ENCODE data around the gene CD83.

DNA sequence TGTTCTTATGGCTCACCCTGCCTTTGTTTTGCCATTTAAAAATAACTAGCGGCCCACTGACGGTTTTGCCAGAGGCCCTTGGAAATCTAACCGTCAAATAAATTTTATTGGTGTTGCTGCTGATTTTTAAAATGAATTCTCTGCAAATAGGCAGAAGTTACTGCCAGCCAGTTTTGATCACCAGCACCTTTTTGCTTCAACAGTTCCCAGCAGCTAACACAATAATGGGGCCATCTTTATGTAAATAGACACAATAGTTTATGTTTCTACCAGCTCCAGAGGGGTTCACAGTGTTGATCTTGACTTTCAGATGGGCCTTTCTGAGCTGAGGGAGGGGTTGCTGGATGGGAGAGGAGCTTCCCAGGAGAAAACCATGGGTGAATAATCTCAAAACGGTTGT is 11.2 kb downstream of the CD83 start:
- no peak for TF ChIP-seq ZNF121 (CRISPR knock-in tag; IDR thresholded peaks at IDR 0.05)
- TF ChIP-seq, protein P1, sequence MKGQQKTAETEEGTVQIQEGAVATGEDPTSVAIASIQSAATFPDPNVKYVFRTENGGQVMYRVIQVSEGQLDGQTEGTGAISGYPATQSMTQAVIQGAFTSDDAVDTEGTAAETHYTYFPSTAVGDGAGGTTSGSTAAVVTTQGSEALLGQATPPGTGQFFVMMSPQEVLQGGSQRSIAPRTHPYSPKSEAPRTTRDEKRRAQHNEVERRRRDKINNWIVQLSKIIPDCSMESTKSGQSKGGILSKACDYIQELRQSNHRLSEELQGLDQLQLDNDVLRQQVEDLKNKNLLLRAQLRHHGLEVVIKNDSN (CRISPR knock-in tag; IDR thresholded peaks at IDR 0.05) = no peak
- TF ChIP-seq, protein P2, sequence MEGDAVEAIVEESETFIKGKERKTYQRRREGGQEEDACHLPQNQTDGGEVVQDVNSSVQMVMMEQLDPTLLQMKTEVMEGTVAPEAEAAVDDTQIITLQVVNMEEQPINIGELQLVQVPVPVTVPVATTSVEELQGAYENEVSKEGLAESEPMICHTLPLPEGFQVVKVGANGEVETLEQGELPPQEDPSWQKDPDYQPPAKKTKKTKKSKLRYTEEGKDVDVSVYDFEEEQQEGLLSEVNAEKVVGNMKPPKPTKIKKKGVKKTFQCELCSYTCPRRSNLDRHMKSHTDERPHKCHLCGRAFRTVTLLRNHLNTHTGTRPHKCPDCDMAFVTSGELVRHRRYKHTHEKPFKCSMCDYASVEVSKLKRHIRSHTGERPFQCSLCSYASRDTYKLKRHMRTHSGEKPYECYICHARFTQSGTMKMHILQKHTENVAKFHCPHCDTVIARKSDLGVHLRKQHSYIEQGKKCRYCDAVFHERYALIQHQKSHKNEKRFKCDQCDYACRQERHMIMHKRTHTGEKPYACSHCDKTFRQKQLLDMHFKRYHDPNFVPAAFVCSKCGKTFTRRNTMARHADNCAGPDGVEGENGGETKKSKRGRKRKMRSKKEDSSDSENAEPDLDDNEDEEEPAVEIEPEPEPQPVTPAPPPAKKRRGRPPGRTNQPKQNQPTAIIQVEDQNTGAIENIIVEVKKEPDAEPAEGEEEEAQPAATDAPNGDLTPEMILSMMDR (IDR thresholded peaks at IDR 0.05) = no peak
- TF ChIP-seq CREB1 (CRISPR knock-in tag; IDR thresholded peaks at IDR 0.05) = no peak
- no peak for TF ChIP-seq ELF4 (CRISPR knock-in tag; IDR thresholded peaks at IDR 0.05; ENCODE audit: low read depth)
- TF ChIP-seq, protein P3, sequence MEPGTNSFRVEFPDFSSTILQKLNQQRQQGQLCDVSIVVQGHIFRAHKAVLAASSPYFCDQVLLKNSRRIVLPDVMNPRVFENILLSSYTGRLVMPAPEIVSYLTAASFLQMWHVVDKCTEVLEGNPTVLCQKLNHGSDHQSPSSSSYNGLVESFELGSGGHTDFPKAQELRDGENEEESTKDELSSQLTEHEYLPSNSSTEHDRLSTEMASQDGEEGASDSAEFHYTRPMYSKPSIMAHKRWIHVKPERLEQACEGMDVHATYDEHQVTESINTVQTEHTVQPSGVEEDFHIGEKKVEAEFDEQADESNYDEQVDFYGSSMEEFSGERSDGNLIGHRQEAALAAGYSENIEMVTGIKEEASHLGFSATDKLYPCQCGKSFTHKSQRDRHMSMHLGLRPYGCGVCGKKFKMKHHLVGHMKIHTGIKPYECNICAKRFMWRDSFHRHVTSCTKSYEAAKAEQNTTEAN (CRISPR knock-in tag; IDR thresholded peaks at IDR 0.05) = no peak
- TF ChIP-seq, protein P4, sequence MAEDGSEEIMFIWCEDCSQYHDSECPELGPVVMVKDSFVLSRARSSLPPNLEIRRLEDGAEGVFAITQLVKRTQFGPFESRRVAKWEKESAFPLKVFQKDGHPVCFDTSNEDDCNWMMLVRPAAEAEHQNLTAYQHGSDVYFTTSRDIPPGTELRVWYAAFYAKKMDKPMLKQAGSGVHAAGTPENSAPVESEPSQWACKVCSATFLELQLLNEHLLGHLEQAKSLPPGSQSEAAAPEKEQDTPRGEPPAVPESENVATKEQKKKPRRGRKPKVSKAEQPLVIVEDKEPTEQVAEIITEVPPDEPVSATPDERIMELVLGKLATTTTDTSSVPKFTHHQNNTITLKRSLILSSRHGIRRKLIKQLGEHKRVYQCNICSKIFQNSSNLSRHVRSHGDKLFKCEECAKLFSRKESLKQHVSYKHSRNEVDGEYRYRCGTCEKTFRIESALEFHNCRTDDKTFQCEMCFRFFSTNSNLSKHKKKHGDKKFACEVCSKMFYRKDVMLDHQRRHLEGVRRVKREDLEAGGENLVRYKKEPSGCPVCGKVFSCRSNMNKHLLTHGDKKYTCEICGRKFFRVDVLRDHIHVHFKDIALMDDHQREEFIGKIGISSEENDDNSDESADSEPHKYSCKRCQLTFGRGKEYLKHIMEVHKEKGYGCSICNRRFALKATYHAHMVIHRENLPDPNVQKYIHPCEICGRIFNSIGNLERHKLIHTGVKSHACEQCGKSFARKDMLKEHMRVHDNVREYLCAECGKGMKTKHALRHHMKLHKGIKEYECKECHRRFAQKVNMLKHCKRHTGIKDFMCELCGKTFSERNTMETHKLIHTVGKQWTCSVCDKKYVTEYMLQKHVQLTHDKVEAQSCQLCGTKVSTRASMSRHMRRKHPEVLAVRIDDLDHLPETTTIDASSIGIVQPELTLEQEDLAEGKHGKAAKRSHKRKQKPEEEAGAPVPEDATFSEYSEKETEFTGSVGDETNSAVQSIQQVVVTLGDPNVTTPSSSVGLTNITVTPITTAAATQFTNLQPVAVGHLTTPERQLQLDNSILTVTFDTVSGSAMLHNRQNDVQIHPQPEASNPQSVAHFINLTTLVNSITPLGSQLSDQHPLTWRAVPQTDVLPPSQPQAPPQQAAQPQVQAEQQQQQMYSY (CRISPR knock-in tag; IDR thresholded peaks at IDR 0.05) = no peak
- no peak for TF ChIP-seq NR2C2 (CRISPR knock-in tag; IDR thresholded peaks at IDR 0.05)
- TF ChIP-seq, protein P5, sequence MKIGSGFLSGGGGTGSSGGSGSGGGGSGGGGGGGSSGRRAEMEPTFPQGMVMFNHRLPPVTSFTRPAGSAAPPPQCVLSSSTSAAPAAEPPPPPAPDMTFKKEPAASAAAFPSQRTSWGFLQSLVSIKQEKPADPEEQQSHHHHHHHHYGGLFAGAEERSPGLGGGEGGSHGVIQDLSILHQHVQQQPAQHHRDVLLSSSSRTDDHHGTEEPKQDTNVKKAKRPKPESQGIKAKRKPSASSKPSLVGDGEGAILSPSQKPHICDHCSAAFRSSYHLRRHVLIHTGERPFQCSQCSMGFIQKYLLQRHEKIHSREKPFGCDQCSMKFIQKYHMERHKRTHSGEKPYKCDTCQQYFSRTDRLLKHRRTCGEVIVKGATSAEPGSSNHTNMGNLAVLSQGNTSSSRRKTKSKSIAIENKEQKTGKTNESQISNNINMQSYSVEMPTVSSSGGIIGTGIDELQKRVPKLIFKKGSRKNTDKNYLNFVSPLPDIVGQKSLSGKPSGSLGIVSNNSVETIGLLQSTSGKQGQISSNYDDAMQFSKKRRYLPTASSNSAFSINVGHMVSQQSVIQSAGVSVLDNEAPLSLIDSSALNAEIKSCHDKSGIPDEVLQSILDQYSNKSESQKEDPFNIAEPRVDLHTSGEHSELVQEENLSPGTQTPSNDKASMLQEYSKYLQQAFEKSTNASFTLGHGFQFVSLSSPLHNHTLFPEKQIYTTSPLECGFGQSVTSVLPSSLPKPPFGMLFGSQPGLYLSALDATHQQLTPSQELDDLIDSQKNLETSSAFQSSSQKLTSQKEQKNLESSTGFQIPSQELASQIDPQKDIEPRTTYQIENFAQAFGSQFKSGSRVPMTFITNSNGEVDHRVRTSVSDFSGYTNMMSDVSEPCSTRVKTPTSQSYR (CRISPR knock-in tag; IDR thresholded peaks at IDR 0.05) = no peak

All from WTC11 (cell line).